Left lung (tissue), 10 donors: Measurements from ENCODE around the gene DIP2A. TPM values are rescaled to one million over a fixed set of nuclear protein-coding genes. Genes with fewer than 3 reads are reported as not detected.
"Not testable (repeated sequence)": the region's sequence is repeated elsewhere in the genome, so short reads cannot be mapped to it uniquely, and the experiment has no call there.

Source experiments
- ATAC-seq: fragments of 200-7000 bp; cut with Tn5 transposase; one replicate; pipeline ENCODE4 v1.9.1; 2020; ENCODE audit warnings: moderate library complexity
- DNase-seq, 4 donors: peaks; one replicate each; pipeline ENCODE4 v3.0.0-alpha.2; 2013 to 2020
- H3K27ac ChIP-seq, 2 donors: fragments of 200-600 bp; sonication (generic) in 1 of 2; one replicate each; pipeline versions ENCODE4 v1.5.0 to v1.8.0; 2020 to 2021
- H3K27me3 ChIP-seq, 2 donors: fragments of 200-600 bp; sonication (generic) in 1 of 2; one replicate each; pipeline versions ENCODE4 v1.5.0 to v1.8.0; 2020 to 2021
- H3K36me3 ChIP-seq, 2 donors: fragments of 200-600 bp; sonication (generic) in 1 of 2; one replicate each; pipeline versions ENCODE4 v1.5.0 to v1.8.0; 2020 to 2021
- H3K4me1 ChIP-seq, 2 donors: fragments of 200-600 bp; one replicate each; pipeline ENCODE4 v1.8.0; 2021
- H3K4me3 ChIP-seq, 2 donors: fragments of 200-600 bp; sonication (generic) in 1 of 2; one replicate each; pipeline versions ENCODE4 v1.5.0 to v1.8.0; 2020 to 2021; ENCODE audit warnings: mild to moderate bottlenecking in 1 of 2
- H3K9me3 ChIP-seq, 2 donors: fragments of 200-600 bp; sonication (generic) in 1 of 2; one replicate each; pipeline versions ENCODE4 v1.5.0 to v1.8.0; 2020 to 2021
- CTCF ChIP-seq, 2 donors: fragments of 200-600 bp; sonication (generic) in 1 of 2; IDR thresholded peaks; one replicate each; pipeline versions ENCODE4 v1.5.0 to v1.8.0; 2021; ENCODE audit warnings: antibody characterized with exemption in 2 of 2
- intact Hi-C, 2 donors: fragments of 100-400 bp; cut with DNase I; formaldehyde crosslinking; loops; one replicate each; pipeline versions ENCODE4 v1.11.2 to v1.14.2; 2022
- polyA plus RNA-seq, 6 donors: library from polyadenylated mRNA; unstranded; fragments of 120-200 nt; gene quantifications; one replicate each; pipeline ENCODE4 v1.2.1, GENCODE V29; 2013; ENCODE audit not compliant: insufficient read length in 6 of 6
- total RNA-seq, 2 donors: library from RNA; stranded (reverse); fragmentation: NEBNext Ultra II Directional; extraction: Animal tissue kit (Norgen Biotek cat#: 25700); gene quantifications; one replicate each; pipeline ENCODE4 v1.2.1, GENCODE V29; 2021
- donor health status: DM: no; HTN: yes; CAD: no.
- donor health status: DM: no; HTN: no; CAD: no.

The DIP2A gene
- total and polyA plus RNA-seq, 8 donors = 31.5 to 75.3 (median 62.6) TPM

DNA sequence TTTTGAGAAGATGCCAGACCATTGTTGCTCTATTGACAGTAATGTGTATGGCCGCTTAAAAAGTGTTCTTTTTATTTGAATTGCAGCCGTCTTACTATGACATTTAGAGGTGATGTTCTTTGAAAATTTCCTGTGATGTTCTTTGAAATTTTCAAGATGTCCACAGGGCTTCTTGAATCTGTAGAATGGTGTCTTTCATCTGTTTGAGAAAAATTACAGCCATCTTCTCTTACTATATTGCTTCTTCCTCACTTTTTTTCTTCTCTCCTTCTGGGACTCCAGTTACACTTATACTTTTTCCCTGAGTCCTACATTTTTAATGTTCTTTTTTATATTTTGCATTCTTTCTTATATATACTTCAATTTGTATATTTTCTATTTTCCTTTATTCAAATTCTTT lies 57.4 kb downstream of the DIP2A start:
- Histone ChIP-seq H3K27ac (peak overlapping the region in 1 of 2 donors; percentile 30), H3K36me3 (peaks cover 0 to 43% of the 10 kb centered on the region in 2 donors), H3K4me1 (peaks cover 6 to 11% of the 10 kb centered on the region in 2 donors), H3K4me3 (no peak overlapping the region), H3K9me3 (no peaks in the 10 kb centered on the region), H3K27me3 (no peaks in the 10 kb centered on the region)
- DNase-seq (no peak), ATAC-seq (no peak)
- no peak for TF ChIP-seq CTCF (IDR thresholded peaks at IDR 0.05)
- intact Hi-C loops = no loop called here

DNA sequence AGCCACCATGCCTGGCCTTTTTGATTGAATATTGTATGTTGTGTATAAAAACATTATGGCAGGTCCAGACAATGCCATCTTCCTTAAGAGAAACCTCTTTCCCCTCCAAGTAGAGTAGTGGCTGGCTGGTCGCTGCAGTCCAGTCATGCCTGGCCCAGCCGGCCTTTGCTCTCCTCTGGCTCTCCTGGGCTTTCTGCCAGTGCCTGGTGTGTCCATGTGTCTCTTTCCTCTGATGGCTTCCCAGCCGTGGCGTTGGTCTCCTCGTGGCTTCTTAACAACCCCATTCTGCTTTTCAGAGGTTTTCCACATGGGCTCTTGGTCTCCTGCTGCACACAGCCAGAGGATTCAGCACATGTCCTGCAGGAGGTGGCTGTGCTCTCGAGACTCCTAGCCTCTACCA lies 58.7 kb downstream of the DIP2A start:
- intact Hi-C loops = no loop called here
- TF ChIP-seq CTCF (IDR thresholded peaks at IDR 0.05) = no peak
- peaks cover 6 to 11% of the 10 kb centered on the region in 2 donors for H3K4me1 ChIP-seq
- no peaks in the 10 kb centered on the region for H3K27me3 ChIP-seq
- H3K9me3 ChIP-seq = no peaks in the 10 kb centered on the region
- no peak for ATAC-seq
- no peak for DNase-seq
- H3K4me3 ChIP-seq = no peak overlapping the region
- peaks cover 0 to 37% of the 10 kb centered on the region in 2 donors for H3K36me3 ChIP-seq
- no peak overlapping the region for H3K27ac ChIP-seq

- Histone ChIP-seq H3K36me3 (peaks cover 0 to 32% of the 10 kb centered on the region in 2 donors), H3K27me3 (no peaks in the 10 kb centered on the region), H3K4me1 (peaks cover 6 to 11% of the 10 kb centered on the region in 2 donors), H3K9me3 (no peaks in the 10 kb centered on the region), H3K4me3 (no peak overlapping the region), H3K27ac (no peak overlapping the region)
- intact Hi-C loops = no loop called here
- no peak for TF ChIP-seq CTCF (IDR thresholded peaks at IDR 0.05)
- DNase-seq (peak in 2 of 4 donors; percentile 36 to 69), ATAC-seq (no peak)
These were observed 60.4 kb downstream of the DIP2A start for GRCh38 chr21:46518983-46519583.

- H3K9me3 ChIP-seq, H3K27me3 ChIP-seq, H3K4me3 ChIP-seq, DNase-seq, ATAC-seq, H3K27ac ChIP-seq, intact Hi-C loops: not testable (repeated sequence)
- peaks cover 0 to 10% of the 10 kb centered on the region in 2 donors for H3K4me1 ChIP-seq
- peaks cover 0 to 29% of the 10 kb centered on the region in 2 donors for H3K36me3 ChIP-seq
These were observed 68.7 kb downstream of the DIP2A start for GRCh38 chr21:46527393-46527792.

DNA sequence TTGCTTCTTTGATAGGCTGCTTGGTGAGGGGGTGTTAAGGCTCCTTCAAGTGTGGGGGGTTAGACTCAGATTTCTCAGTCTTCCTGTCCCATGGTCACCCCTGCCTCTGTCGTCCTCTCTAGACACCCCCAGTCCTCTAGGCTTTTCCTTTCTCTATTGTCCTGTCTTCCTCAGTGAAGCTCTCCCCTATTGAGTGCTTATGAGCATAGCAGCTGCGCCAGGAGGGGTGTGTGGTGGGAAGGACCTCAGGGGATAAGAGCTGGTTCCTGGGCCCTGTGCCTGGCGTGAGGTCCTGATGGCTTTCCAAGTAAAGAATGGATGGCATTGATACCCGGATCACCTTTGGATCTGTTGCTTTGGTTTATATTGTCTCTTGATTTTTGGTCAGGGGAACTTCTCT lies 69.1 kb downstream of the DIP2A start:
- intact Hi-C loops = no loop called here
- Histone ChIP-seq H3K9me3 (no peaks in the 10 kb centered on the region), H3K4me1 (peaks cover 0 to 10% of the 10 kb centered on the region in 2 donors), H3K4me3 (no peak overlapping the region), H3K27ac (no peak overlapping the region), H3K27me3 (no peaks in the 10 kb centered on the region), H3K36me3 (peaks cover 0 to 33% of the 10 kb centered on the region in 2 donors)
- DNase-seq (no peak), ATAC-seq (no peak)
- no peak for TF ChIP-seq CTCF (IDR thresholded peaks at IDR 0.05)

DNA sequence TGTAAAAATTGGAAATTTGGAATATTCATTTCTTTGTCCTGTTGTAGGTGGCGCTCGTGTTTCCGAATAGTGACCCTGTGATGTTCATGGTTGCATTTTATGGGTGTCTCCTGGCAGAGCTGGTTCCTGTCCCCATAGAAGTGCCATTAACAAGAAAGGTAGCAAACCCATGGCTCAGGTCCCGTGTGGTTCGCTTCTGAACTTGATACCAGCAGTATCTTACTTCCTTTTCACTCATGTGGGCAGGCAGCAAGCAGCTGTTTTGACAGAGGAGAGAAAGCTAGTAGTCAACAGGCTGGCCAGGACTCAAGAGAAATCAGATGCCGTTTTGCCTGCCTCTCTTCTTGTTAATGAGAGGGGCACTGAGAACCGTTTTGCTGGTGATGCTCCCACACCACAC lies 73.4 kb downstream of the DIP2A start:
- Histone ChIP-seq H3K27ac (no peak overlapping the region), H3K27me3 (no peaks in the 10 kb centered on the region), H3K9me3 (no peaks in the 10 kb centered on the region), H3K4me3 (no peak overlapping the region), H3K36me3 (peaks cover 0 to 68% of the 10 kb centered on the region in 2 donors), H3K4me1 (peaks cover 0 to under 1% of the 10 kb centered on the region in 2 donors)
- DNase-seq (no peak), ATAC-seq (no peak)
- intact Hi-C loops = no loop called here
- no peak for TF ChIP-seq CTCF (IDR thresholded peaks at IDR 0.05)
